Measurements from ENCODE around the gene SRI.
"Not testable (repeated sequence)": the region's sequence is repeated elsewhere in the genome, so short reads cannot be mapped to it uniquely, and the experiment has no call there.

Gene SRI, protein sequence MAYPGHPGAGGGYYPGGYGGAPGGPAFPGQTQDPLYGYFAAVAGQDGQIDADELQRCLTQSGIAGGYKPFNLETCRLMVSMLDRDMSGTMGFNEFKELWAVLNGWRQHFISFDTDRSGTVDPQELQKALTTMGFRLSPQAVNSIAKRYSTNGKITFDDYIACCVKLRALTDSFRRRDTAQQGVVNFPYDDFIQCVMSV

GRCh38 chr7:88219781-88220747 lies at the start of gene SRI:
SRI (minus strand) TSS chr7:88220038; CDS start chr7:88220026, 12 bp downstream.
- DNase-seq = peak; percentile 77

- DNase-seq = no peak
Observed at GRCh38 chr7:88269586-88269985, 49.7 kb upstream of the SRI start.

- no peak for DNase-seq
Observed at GRCh38 chr7:88268858-88269257, 49.0 kb upstream of the SRI start.

DNA sequence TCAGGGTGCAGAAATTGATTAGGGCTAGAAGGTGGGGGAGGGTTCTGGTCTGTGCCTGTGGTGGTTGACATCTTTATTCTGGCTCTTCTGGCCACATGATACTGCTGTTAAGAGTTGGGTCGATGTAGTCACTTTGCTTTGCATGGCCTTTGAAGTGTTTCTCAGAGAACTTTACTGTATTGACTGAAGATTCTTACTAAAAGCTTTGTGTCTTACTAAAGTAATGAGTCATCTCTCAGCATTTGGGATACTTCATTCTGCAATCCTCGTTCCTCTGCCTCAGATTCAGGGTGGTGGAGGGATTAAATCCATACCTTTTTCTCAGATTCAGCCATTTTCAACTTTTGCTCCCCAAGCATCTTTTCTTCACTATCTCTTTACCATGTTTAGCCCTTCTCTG lies 48.2 kb upstream of the SRI start:
- DNase-seq = no peak

DNA sequence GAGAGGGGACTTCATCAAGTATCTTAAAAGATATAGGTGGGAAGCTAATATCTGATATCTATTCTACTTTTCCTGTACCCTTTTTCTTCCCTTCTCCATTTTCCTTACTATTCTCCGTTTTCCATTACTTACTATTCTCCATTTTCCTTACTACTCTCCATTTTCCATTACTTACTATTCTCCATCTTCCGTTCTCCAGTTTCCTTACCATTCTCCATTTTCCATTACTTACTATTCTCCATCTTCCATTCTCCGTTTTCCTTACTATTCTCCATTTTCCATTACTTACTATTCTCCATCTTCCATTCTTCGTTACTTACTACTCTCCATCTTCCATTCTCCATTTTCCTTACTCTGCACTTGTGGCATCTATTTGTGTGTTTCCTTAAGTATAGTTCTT lies 47.6 kb upstream of the SRI start:
- no peak for DNase-seq

DNA sequence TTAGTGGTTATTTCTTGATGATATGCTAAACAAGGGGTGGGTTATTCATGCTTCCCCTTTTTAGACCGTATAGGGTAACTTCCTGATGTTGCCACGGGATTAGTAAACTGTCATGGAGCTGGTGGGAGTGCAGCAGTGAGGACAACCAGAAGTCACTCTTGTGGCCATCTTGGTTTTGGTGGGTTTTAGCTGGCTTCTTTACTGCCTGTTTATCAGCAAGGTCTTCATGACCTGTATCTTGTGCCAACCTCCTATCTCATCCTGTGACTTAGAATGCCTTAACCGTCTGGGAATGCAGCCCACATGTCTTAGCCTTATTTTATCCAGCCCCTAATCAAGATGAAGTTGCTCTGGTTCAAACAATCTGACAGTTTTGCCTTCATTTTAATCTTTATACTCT lies 45.1 kb upstream of the SRI start:
- DNase-seq = peak; percentile 48

GRCh38 chr7:88262562-88262961 lies 42.7 kb upstream of the SRI start:
- no peak for DNase-seq

- no peak for DNase-seq
Observed at GRCh38 chr7:88260719-88261118, 40.9 kb upstream of the SRI start.

DNA sequence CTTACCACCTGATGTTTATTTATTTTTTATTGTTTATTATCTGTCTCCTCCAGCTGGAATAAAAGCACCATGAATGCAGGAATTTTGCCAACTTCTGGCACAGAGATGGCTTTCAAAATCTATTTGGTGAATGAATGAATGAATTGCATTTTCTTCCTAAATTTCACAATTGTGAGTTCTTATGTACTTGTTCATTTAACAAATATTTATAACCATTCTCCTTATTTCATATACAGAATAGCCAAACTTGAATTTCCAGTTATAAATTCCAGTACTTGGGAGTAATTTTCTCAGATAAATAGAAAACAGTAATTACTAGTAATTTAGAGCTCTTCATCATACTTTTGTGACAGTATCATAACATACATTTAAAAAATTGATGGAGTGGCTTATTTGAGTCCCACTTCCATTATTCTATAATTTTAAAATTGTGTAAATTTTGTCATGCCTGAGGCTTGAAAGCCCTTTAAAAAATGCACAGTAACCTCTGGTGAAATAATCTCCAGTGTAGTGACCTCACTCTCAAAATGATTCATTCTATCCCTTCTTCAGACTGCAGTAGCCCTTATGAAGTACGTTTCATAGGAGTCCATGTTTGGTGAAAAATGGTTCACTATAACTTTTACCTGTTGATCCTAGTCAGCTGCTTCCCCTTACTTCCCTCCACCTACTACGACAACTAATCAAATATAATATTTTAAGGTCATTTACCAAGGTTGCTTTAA lies 40.0 kb upstream of the SRI start:
- peak; percentile 32 for DNase-seq

DNA sequence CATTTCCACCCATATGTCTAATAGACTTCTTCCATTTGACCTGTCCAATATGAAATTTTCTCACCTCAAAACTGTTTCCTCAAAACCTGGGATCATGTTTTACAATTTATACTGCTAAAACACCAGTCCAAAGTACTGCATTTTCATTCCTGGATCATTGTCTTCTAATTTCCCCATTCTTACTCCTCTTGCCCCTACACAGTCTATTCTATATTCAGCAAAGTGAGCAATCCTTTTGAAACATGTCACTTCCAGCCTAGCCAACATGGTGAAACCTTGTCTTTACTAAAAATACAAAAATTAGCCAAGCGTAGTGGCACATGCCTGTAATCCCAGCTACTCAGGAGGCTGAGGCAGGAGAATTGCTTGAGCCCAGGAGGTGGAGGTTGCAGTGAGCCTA lies 38.5 kb upstream of the SRI start:
- DNase-seq = not testable (repeated sequence)

GRCh38 chr7:88256906-88257305 lies 37.1 kb upstream of the SRI start:
- peak; percentile 56 for DNase-seq

DNA sequence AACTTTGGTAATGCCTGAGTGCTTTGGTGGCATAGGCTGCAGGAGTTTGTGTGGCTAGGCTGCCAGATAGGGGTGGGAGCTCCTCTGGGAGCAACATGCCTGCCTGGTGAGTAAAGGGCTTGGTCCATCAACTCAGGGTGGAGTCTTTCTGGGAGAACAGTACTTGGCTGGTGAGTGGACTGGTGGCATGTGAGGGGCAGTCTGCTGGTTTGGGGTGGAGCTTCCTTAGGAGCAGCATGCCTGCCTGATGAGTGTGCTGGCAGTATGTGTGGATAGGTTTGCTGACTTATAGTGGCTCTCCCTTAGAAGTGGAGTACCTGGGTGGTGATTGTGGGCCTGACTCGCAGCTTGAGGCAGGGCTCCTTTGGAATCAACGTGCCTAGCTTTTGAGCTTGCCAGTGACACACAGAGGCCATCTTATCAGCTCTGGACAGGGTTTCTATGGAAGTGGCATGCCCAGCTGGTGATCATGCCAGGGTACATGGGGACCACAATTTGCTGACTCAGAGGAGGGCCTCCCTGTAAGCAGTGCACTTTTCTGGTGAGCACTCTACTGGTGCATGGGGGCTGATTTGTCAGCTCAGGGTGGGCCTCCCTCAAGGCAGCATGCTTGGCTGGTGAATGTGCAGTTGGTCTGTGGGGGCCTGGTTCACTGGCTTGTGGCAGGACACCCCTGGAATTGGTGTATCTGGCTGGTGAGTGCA lies 35.0 kb upstream of the SRI start:
- DNase-seq = peak; percentile 96

DNA sequence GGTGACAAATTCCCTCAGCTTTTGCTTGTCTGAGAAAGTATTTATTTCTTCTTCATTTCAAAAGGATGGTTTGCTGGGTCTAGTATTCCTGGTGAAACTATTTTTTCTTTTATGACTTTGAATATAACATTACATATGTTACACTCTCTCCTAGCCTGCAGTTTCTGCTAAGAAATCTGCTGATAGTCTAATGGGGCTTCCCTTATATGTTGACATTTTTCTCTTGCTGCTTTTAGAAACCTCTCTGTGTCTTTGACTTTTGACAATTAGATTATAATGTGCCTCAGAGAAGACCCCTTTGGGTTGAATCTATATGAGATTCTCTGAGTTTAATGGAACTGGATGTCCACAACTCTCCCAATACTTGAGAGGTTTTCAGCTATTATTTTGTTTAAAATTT lies 33.8 kb upstream of the SRI start:
- no peak for DNase-seq

GRCh38 chr7:88244258-88244657 lies 24.4 kb upstream of the SRI start:
- DNase-seq = no peak

DNA sequence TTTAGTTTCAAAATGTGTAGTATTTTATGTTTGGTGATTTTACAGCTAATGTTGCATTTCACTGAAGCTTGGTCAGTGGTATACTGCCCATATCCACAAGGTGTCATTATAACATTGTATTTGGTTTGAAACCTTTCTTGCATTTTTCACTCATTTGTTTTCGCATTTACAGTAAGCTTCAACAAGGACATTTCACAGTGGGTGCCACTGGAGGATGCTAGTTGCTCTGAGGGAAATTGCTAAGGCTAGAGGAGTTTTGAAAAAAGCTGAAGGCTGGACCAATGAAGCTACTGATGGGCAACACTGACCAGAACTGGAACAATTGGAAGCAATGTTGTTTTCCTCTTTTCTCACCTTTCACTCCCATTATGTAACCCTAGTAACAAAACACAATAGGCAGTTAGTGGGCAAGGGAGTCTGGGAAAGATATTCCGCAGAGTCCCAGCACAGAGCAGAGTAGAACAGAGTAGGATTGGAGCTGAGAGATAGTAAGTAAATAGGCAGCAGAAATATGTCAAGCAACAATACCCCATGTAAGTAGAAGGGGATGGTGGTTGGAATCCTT lies 23.6 kb upstream of the SRI start:
- peak; percentile 58 for DNase-seq

GRCh38 chr7:88239852-88240251 lies 20.0 kb upstream of the SRI start:
- no peak for DNase-seq

DNA sequence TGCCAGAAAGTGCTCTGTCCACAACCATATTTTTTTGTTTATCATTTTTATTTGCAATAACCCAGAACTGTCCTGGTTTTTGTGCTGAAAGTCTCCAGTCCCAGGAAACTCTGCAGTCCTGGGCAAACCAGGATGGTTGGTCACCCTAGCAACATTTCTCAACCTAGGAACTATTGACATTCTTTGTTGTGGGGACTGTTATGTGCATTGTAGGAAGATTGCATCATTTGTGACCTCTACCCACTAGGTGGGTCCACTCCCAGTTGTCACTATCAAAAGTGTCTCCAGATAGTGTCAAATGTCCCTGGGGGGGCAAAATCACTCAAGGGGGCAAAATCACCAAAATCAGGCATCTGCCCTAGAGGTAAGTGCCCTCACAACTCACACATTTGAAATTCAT lies 14.0 kb upstream of the SRI start:
- no peak for DNase-seq

GRCh38 chr7:88230646-88231045 lies 10.8 kb upstream of the SRI start:
- no peak for DNase-seq

DNA sequence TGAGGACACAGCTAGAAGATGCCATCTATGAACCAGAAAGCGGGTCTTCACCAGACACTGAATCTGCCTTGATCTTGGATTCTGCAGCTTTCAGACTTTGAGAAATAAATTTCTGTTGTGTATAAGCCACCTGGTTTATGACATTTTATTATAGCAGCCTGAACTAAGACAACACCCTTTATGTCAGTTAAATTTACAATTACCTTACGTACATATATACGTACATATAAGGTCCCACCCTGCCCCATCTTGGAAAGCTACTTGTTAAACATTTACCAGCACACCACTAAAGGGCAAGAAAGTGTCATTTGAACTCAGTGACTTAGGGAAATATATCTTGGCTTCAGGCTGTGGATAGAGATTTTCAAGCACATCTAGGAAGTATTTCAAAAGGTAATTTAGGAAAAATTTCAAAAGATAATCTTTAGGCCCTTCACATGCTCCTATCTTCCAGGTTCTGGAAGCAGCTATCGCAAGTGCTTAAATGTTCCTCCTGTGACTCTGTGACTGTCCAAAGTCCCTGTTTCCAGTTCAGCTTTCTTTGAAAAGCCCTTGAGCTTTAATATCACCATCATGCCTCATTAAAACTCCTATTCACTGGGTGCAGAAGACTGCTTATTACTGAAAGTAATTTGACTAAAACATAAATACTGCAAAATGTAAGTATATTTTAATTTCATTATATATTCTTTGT lies 9.6 kb upstream of the SRI start:
- no peak for DNase-seq

- DNase-seq = peak; percentile 94
Observed at GRCh38 chr7:88226886-88227516, 7.2 kb upstream of the SRI start.

DNA sequence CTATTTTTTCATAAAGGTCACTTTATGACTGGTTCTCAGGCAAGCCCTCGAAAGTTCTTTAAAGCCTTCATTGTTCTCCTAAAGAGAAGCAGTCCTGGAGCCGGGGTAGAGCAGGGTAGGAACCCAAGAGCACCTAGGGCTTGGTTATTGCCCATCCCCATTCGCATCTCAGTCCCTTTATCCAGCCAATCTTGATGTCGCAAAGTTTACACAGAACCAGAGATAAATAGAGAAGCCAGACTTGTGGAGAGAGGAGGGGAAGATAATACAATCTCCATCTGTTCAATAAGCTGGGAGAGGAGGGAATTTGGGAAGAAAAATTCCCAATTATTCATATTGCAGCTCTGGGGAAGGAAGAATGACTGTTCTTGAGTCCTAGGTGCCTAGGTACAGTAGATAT lies 6.4 kb upstream of the SRI start:
- DNase-seq = no peak
